ENCODE measurements around the gene CRIM1.

Gene CRIM1

DNA sequence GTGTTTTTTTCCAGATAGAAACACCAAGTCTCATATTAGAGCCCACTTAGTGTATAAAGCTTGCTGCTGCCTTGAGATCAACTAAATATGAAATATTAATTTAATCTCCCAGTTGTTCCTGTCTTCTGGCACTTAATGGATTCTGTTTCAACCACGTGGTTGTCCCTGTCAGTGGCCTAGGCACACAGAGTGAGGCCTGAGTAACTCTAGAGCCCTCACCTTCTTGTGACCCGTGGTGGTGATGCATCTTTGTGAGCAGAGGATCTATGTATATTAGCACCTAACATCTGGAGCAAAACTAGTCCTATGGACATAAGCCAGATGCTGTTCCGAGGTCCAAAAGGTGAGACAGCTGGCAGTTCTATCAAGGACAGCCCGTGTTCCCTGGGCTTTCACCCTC lies 167.6 kb downstream of the CRIM1 start:
- Histone ChIP-seq H4K20me1 (ENCODE audit: insufficient read depth, low read length) (no peaks in the 10 kb centered on the region), H3K4me1 (ENCODE audit: low read length) (0 out of 2 replicates have a peak, but pooled peaks cover 5% of the 10 kb centered on the region), H3K9me3 (replicated peaks; ENCODE audit: insufficient read depth, low read length) (no peaks in the 10 kb centered on the region), H3K4me2 (ENCODE audit: low read depth, low read length) (no peak overlapping the region), H3K9me2 (replicated peaks; ENCODE audit: insufficient read depth, low read length) (no peaks in the 10 kb centered on the region), H3K9ac (ENCODE audit: low read length) (no peak overlapping the region), H2AFZ (ENCODE audit: low read length) (no peak overlapping the region), H3K27me3 (replicated peaks; ENCODE audit: insufficient read depth, low read length) (no peaks in the 10 kb centered on the region), H3K4me3 (ENCODE audit: low read length) (no peak overlapping the region), H3K27ac (ENCODE audit: low read length) (no peak overlapping the region), H3K79me2 (ENCODE audit: low read length) (no peaks in the 10 kb centered on the region), H3F3A (ENCODE audit: insufficient read depth, low read length) (no peaks in the 10 kb centered on the region), H3K36me3 (replicated peaks; ENCODE audit: insufficient read depth, low read length) (no peaks in the 10 kb centered on the region)
- TF ChIP-seq EZH2phosphoT487 (IDR thresholded peaks at IDR 0.05; ENCODE audit: low read length): no peak
- TF ChIP-seq EZH2 (optimal IDR thresholded peaks at IDR 0.05; ENCODE audit: low read depth, low read length): no peak
- TF ChIP-seq, protein P1, sequence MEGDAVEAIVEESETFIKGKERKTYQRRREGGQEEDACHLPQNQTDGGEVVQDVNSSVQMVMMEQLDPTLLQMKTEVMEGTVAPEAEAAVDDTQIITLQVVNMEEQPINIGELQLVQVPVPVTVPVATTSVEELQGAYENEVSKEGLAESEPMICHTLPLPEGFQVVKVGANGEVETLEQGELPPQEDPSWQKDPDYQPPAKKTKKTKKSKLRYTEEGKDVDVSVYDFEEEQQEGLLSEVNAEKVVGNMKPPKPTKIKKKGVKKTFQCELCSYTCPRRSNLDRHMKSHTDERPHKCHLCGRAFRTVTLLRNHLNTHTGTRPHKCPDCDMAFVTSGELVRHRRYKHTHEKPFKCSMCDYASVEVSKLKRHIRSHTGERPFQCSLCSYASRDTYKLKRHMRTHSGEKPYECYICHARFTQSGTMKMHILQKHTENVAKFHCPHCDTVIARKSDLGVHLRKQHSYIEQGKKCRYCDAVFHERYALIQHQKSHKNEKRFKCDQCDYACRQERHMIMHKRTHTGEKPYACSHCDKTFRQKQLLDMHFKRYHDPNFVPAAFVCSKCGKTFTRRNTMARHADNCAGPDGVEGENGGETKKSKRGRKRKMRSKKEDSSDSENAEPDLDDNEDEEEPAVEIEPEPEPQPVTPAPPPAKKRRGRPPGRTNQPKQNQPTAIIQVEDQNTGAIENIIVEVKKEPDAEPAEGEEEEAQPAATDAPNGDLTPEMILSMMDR (IDR thresholded peaks at IDR 0.05; ENCODE audit: low read length): no peak
- DNase-seq: no peak

DNA sequence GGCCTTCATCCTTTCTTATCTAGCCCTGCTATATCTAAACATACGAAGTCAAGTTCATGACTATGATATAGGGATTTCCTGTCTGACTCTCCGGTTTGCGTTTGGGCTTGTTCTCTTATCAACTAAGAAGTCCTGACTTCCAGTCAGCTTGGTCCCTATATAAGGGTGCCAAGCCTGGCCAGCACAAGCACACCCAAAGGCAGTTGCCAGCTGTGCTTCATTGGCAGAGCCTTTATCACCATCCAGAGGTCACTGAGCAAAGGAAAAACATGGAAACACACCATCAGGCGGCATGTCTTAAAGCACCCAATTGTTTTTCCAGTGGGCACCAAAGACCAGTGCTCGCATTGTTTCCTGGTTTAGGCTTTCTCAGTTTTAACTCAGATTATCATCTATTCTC lies 169.7 kb downstream of the CRIM1 start:
- H4K20me1 ChIP-seq (ENCODE audit: insufficient read depth, low read length): no peaks in the 10 kb centered on the region
- no peaks in the 10 kb centered on the region for H3K36me3 ChIP-seq (replicated peaks; ENCODE audit: insufficient read depth, low read length)
- H2AFZ ChIP-seq (ENCODE audit: low read length): no peak overlapping the region
- no peaks in the 10 kb centered on the region for H3K9me3 ChIP-seq (replicated peaks; ENCODE audit: insufficient read depth, low read length)
- no peaks in the 10 kb centered on the region for H3K79me2 ChIP-seq (ENCODE audit: low read length)
- H3K9me2 ChIP-seq (replicated peaks; ENCODE audit: insufficient read depth, low read length): no peaks in the 10 kb centered on the region
- H3K27ac ChIP-seq (ENCODE audit: low read length): no peak overlapping the region
- peaks cover 21% of the 10 kb centered on the region for H3K4me1 ChIP-seq (ENCODE audit: low read length)
- TF ChIP-seq EZH2phosphoT487 (IDR thresholded peaks at IDR 0.05; ENCODE audit: low read length) (no peak), EZH2 (optimal IDR thresholded peaks at IDR 0.05; ENCODE audit: low read depth, low read length) (no peak)
- TF ChIP-seq, protein P1 (IDR thresholded peaks at IDR 0.05; ENCODE audit: low read length): no peak
- no peak overlapping the region for H3K4me2 ChIP-seq (ENCODE audit: low read depth, low read length)
- H3K4me3 ChIP-seq (ENCODE audit: low read length): no peak overlapping the region
- peaks cover 6% of the 10 kb centered on the region; the same call in 1 of the 2 replicates for H3F3A ChIP-seq (ENCODE audit: insufficient read depth, low read length)
- no peak overlapping the region for H3K9ac ChIP-seq (ENCODE audit: low read length)
- no peaks in the 10 kb centered on the region for H3K27me3 ChIP-seq (replicated peaks; ENCODE audit: insufficient read depth, low read length)
- no peak for DNase-seq

DNA sequence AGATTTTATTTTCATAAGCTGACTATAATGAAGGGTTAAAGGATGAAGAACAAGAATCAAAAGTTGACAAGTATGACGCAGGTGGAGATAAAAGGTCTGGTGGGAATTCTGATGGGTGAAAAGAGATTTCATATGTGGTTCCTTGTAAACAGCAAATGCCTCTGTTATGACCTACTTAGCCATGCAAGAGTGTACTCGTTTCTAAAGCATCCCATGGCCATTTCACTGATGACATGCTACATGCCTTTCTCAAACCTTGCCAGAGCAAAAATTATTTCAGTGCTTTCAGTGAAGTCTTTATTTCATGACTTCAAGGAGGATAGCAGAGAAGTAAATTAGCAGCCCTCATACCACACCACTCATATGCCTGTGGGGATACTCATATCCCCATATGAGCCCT lies 170.6 kb downstream of the CRIM1 start:
- Histone ChIP-seq H3K4me1 (ENCODE audit: low read length) (peaks cover 21% of the 10 kb centered on the region), H3F3A (ENCODE audit: insufficient read depth, low read length) (peaks cover 6% of the 10 kb centered on the region; the same call in 1 of the 2 replicates), H4K20me1 (ENCODE audit: insufficient read depth, low read length) (no peaks in the 10 kb centered on the region), H2AFZ (ENCODE audit: low read length) (no peak overlapping the region), H3K79me2 (ENCODE audit: low read length) (no peaks in the 10 kb centered on the region), H3K4me2 (ENCODE audit: low read depth, low read length) (no peak overlapping the region), H3K9me3 (replicated peaks; ENCODE audit: insufficient read depth, low read length) (no peaks in the 10 kb centered on the region), H3K4me3 (ENCODE audit: low read length) (no peak overlapping the region), H3K27me3 (replicated peaks; ENCODE audit: insufficient read depth, low read length) (no peaks in the 10 kb centered on the region), H3K36me3 (replicated peaks; ENCODE audit: insufficient read depth, low read length) (no peaks in the 10 kb centered on the region), H3K9ac (ENCODE audit: low read length) (no peak overlapping the region), H3K27ac (ENCODE audit: low read length) (no peak overlapping the region), H3K9me2 (replicated peaks; ENCODE audit: insufficient read depth, low read length) (no peaks in the 10 kb centered on the region)
- DNase-seq: no peak
- TF ChIP-seq EZH2phosphoT487 (IDR thresholded peaks at IDR 0.05; ENCODE audit: low read length) (no peak), EZH2 (optimal IDR thresholded peaks at IDR 0.05; ENCODE audit: low read depth, low read length) (no peak)
- TF ChIP-seq, protein P1 (IDR thresholded peaks at IDR 0.05; ENCODE audit: low read length): no peak
